Right lobe of liver (tissue), 6 donors: ENCODE data around the gene GLIS2. TPM values are rescaled to one million over a fixed set of nuclear protein-coding genes. Genes with fewer than 3 reads are reported as not detected.

Experiments
- ATAC-seq, 4 donors: fragments of 200-7000 bp; cut with Tn5 transposase; one replicate each; pipeline ENCODE4 v1.9.1; 2020; ENCODE audit warnings: mild to moderate bottlenecking in 4 of 4, moderate library complexity in 4 of 4
- DNase-seq, 3 donors: peaks; one replicate each; pipeline ENCODE4 v3.0.0-alpha.2; 2020
- H3K27ac ChIP-seq, 3 donors: fragments of 200-600 bp; one replicate each; pipeline ENCODE4 v1.8.0; 2022
- H3K27me3 ChIP-seq, 2 donors: fragments of 200-600 bp; one replicate each; pipeline ENCODE4 v1.8.0; 2022
- H3K36me3 ChIP-seq, 4 donors: fragments of 200-600 bp; sonication (generic) in 1 of 4; one replicate each; pipeline versions ENCODE4 v1.5.1 to v1.8.0; 2017 to 2022; ENCODE audit warnings: control low read depth in 1 of 4
- H3K4me1 ChIP-seq, 4 donors: fragments of 200-600 bp; sonication (generic) in 1 of 4; one replicate each; pipeline versions ENCODE4 v1.5.1 to v1.8.0; 2017 to 2022; ENCODE audit warnings: control low read depth in 1 of 4
- H3K4me3 ChIP-seq, 3 donors: fragments of 200-600 bp; one replicate each; pipeline ENCODE4 v1.8.0; 2022
- H3K9me3 ChIP-seq, 4 donors: fragments of 200-600 bp; sonication (generic) in 1 of 4; one replicate each; pipeline versions ENCODE4 v1.5.1 to v1.8.0; 2017 to 2022; ENCODE audit warnings: control low read depth in 1 of 4
- CTCF ChIP-seq, 4 donors: fragments of 200-600 bp in 3 of 4; fragments of 450-650 bp in 1 of 4; IDR thresholded peaks; one replicate each; pipeline versions ENCODE4 v1.5.1 to v1.8.0; 2016 to 2022; ENCODE audit warnings: antibody characterized with exemption in 4 of 4, mild to moderate bottlenecking in 2 of 4
- POLR2A ChIP-seq: fragments of 450-650 bp; IDR thresholded peaks from one replicate; pipeline ENCODE4 v1.6.1; 2017; ENCODE audit warnings: antibody characterized with exemption, mild to moderate bottlenecking
- WGBS: methylation state at CpG from one replicate; pipeline ENCODE4 v1.1.6; 2018; ENCODE audit warnings: low coverage, low lambda C conversion rate; ENCODE audit not compliant: insufficient coverage; ENCODE audit errors: missing lambda C conversion rate; 5-methylcytosine and 5-hydroxymethylcytosine counted together
- intact Hi-C, 2 donors: fragments of 100-400 bp; cut with DNase I; formaldehyde crosslinking; loops; one replicate each; pipeline versions ENCODE4 v1.11.2 to v1.14.1; 2022
- total RNA-seq, 6 experiments: library from RNA; depleted of rRNA in 2 of 6; stranded (reverse); fragments of >200 nt in 2 of 6; fragmentation: NEBNext Ultra II Directional in 3 of 6; extraction: Animal tissue kit (Norgen Biotek cat#: 25700) in 3 of 6; gene quantifications; one replicate each; pipeline versions ENCODE4 v1.1.0 to v1.2.4, GENCODE V29; 2016 to 2023
- donor health status: DM: no; HTN: yes; CAD: no.
- donor health status: DM: no; HTN: no; CAD: no.
- donor health status: DM: no; HTN: no; CAD: no.
- donor health status: DM: no; HTN: yes; CAD: no.
- donor health status: DM: no; HTN: yes; CAD: no.

GLIS2 gene
- total RNA-seq, 6 experiments from 2014 or later: 0.79 to 2.6 (median 1.4) TPM

- Histone ChIP-seq H3K27ac (no peak overlapping the region), H3K4me1 (peaks cover 0 to 20% (median 6%) of the 10 kb centered on the region in 4 donors), H3K36me3 (no peaks in the 10 kb centered on the region), H3K27me3 (no peaks in the 10 kb centered on the region), H3K9me3 (no peaks in the 10 kb centered on the region), H3K4me3 (no peak overlapping the region)
- TF ChIP-seq POLR2A: no peak
- TF ChIP-seq CTCF (IDR thresholded peaks at IDR 0.05): no peak
- ATAC-seq: no peak
- no CpG with 5 or more reads among the region's 13 CpGs for WGBS
- intact Hi-C loops: no loop called here
- DNase-seq: no peak
Measured at GRCh38 chr16:4366016-4366415, 50.1 kb downstream of the GLIS2 start.

- H3K9me3 ChIP-seq: no peaks in the 10 kb centered on the region
- ATAC-seq (no peak), DNase-seq (no peak)
- H3K36me3 ChIP-seq: no peaks in the 10 kb centered on the region
- no peak for TF ChIP-seq POLR2A
- no peak for TF ChIP-seq CTCF (IDR thresholded peaks at IDR 0.05)
- no peak overlapping the region for H3K27ac ChIP-seq
- intact Hi-C loops: no loop called here
- H3K4me3 ChIP-seq: no peak overlapping the region
- WGBS: 60% methylated on average over 2 of the region's 5 CpGs
- H3K27me3 ChIP-seq: no peaks in the 10 kb centered on the region
- peaks cover 0 to 24% (median 9%) of the 10 kb centered on the region in 4 donors for H3K4me1 ChIP-seq
Measured at GRCh38 chr16:4367393-4367856, 51.6 kb downstream of the GLIS2 start.

- intact Hi-C loops: no loop called here
- Histone ChIP-seq H3K4me1 (peaks cover 0 to 35% (median 9%) of the 10 kb centered on the region in 4 donors), H3K36me3 (no peaks in the 10 kb centered on the region), H3K27me3 (no peaks in the 10 kb centered on the region), H3K27ac (no peak overlapping the region), H3K4me3 (no peak overlapping the region), H3K9me3 (no peaks in the 10 kb centered on the region)
- ATAC-seq: peak in 1 of 4 donors; percentile 1
- DNase-seq: peak in 2 of 3 donors; percentile 60 to 75
- 50% methylated on average over 1 of the region's 13 CpGs for WGBS
- TF ChIP-seq CTCF (IDR thresholded peaks at IDR 0.05): no peak
- no peak for TF ChIP-seq POLR2A
Measured at GRCh38 chr16:4369007-4369733, 53.3 kb downstream of the GLIS2 start.

- ATAC-seq: no peak
- Histone ChIP-seq H3K4me3 (no peak overlapping the region), H3K9me3 (no peaks in the 10 kb centered on the region), H3K27ac (peak overlapping the region in 2 of 3 donors; percentile 40 to 91), H3K4me1 (peaks cover 0 to 45% (median 16%) of the 10 kb centered on the region in 4 donors), H3K27me3 (no peaks in the 10 kb centered on the region), H3K36me3 (no peaks in the 10 kb centered on the region)
- intact Hi-C loops: no loop called here
- no peak for DNase-seq
- no peak for TF ChIP-seq CTCF (IDR thresholded peaks at IDR 0.05)
- no peak for TF ChIP-seq POLR2A
- 55% methylated on average over 2 of the region's 3 CpGs for WGBS
Measured at GRCh38 chr16:4370151-4370550, 54.3 kb downstream of the GLIS2 start.
